ENCODE data around the gene ACLY. TPM values are rescaled to one million over a fixed set of nuclear protein-coding genes. Genes with fewer than 3 reads are reported as not detected.

The ACLY gene
- total RNA-seq, 1 experiment from 2014 or later = 279 TPM

DNA sequence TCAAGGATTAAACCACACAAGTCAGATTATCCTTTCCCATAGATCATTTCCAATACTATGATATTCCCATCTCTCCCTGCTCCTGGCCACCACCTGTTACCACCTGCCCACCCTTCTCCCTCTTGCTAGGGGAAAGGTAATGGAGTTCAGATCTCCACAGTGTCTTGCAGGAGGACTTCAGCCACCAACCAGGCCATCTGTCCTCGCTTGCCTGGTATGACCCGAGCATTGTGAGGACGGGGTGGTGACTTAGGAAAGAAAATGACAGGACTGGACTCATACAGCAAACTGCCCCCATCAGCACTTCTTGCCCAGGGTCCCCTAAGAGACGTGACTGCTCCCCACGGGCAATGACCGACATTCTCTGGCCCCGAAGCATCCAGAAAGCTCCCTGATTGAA, 95.2 kb downstream of the ACLY start:
- no peak overlapping the region for H2BK5ac ChIP-seq (ENCODE audit: insufficient read length, low read length)
- no peak overlapping the region for H4K5ac ChIP-seq (ENCODE audit: insufficient read length, low read depth, low read length)
- H3K27ac ChIP-seq (ENCODE audit: insufficient read length, low read depth, low read length) = no peak overlapping the region
- H4K8ac ChIP-seq (replicated peaks; ENCODE audit: insufficient read length, low read depth, low read length) = no peak overlapping the region
- H3K23ac ChIP-seq (ENCODE audit: insufficient read length, low read depth, low read length) = no peak overlapping the region
- no peak overlapping the region for H3K14ac ChIP-seq (ENCODE audit: insufficient read depth, low read length)
- H3K27ac Mint-ChIP-seq = peak overlapping the region; percentile 45 to 72 (median 64); a peak in 4 of 7 replicates
- H3K27me3 Mint-ChIP-seq (ENCODE audit: low read depth) = no peaks in the 10 kb centered on the region
- H3K9me3 ChIP-seq (ENCODE audit: control insufficient read depth, low read depth, low read length) = no peaks in the 10 kb centered on the region
- no peak overlapping the region for H3K4me2 ChIP-seq (ENCODE audit: insufficient read depth, insufficient read length, low read length)
- no peak overlapping the region for H2AK5ac ChIP-seq (ENCODE audit: insufficient read length, low read length)
- DNase-seq = no peak
- peaks cover 17 to 57% (median 48%) of the 10 kb centered on the region in 3 experiments; a peak in 6 of 7 replicates for H3K36me3 Mint-ChIP-seq (ENCODE audit: insufficient read depth in 1 of 3, low read depth in 3 of 3)
- no peak overlapping the region for H4K91ac ChIP-seq (ENCODE audit: insufficient read length, low read depth, low read length)
- H3K4me3 Mint-ChIP-seq = no peak overlapping the region; a peak in 1 of 5 replicates
- H3T11ph ChIP-seq (ENCODE audit: low read length) = no peak overlapping the region
- no peak overlapping the region for H2BK120ac ChIP-seq (ENCODE audit: low read depth, low read length, poor library complexity, severe bottlenecking)
- peaks cover 8 to 18% of the 10 kb centered on the region in 2 experiments; a peak in 3 of 4 replicates for H3K4me1 Mint-ChIP-seq
- TF ChIP-seq, protein P1, sequence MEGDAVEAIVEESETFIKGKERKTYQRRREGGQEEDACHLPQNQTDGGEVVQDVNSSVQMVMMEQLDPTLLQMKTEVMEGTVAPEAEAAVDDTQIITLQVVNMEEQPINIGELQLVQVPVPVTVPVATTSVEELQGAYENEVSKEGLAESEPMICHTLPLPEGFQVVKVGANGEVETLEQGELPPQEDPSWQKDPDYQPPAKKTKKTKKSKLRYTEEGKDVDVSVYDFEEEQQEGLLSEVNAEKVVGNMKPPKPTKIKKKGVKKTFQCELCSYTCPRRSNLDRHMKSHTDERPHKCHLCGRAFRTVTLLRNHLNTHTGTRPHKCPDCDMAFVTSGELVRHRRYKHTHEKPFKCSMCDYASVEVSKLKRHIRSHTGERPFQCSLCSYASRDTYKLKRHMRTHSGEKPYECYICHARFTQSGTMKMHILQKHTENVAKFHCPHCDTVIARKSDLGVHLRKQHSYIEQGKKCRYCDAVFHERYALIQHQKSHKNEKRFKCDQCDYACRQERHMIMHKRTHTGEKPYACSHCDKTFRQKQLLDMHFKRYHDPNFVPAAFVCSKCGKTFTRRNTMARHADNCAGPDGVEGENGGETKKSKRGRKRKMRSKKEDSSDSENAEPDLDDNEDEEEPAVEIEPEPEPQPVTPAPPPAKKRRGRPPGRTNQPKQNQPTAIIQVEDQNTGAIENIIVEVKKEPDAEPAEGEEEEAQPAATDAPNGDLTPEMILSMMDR (conservative IDR thresholded peaks at IDR 0.05) = no peak
- H3K79me1 ChIP-seq (ENCODE audit: insufficient read depth, low read depth, low read length, poor library complexity, severe bottlenecking) = no peaks in the 10 kb centered on the region
- H2AFZ ChIP-seq (ENCODE audit: low read length) = no peak overlapping the region
- H3K4ac ChIP-seq (ENCODE audit: low read depth, low read length) = no peak overlapping the region
- no peak overlapping the region for H2BK15ac ChIP-seq (ENCODE audit: low read depth, low read length)
- no peaks in the 10 kb centered on the region for H3K4me1 ChIP-seq (ENCODE audit: insufficient read depth, low read length)
- H2BK20ac ChIP-seq (ENCODE audit: low read depth, low read length, poor library complexity, severe bottlenecking) = no peak overlapping the region
- no peak overlapping the region for H3K56ac ChIP-seq (ENCODE audit: insufficient read length, low read depth, low read length)
- no peaks in the 10 kb centered on the region for H3K9me3 Mint-ChIP-seq
- H3K79me2 ChIP-seq (ENCODE audit: insufficient read depth, low read length) = no peaks in the 10 kb centered on the region
- no peaks in the 10 kb centered on the region for H4K20me1 ChIP-seq (ENCODE audit: control insufficient read depth, insufficient read depth, insufficient read length)
- no CpG with 5 or more reads among the region's 7 CpGs for WGBS (ENCODE audit: extremely low coverage, insufficient read length, low lambda C conversion rate)
- H2BK12ac ChIP-seq (ENCODE audit: insufficient read length, low read depth, low read length) = no peak overlapping the region
- H3K23me2 ChIP-seq (ENCODE audit: insufficient read length, low read depth, low read length, poor library complexity, severe bottlenecking) = no peaks in the 10 kb centered on the region
- H3K27me3 ChIP-seq (ENCODE audit: insufficient read depth, low read length) = no peaks in the 10 kb centered on the region
- no peak overlapping the region for H3K9ac ChIP-seq (ENCODE audit: extremely low read depth, insufficient read length, low read length)
- no peak overlapping the region for H3K18ac ChIP-seq (ENCODE audit: insufficient read length, low read depth, low read length)

All from H9 (cell line).